Activated CD4-positive, alpha-beta memory T cell treated with anti-CD3 and anti-CD28 coated beads for 36 hours (primary cell): ENCODE measurements around the gene RSPO1. TPM values are rescaled to one million over a fixed set of nuclear protein-coding genes. Genes with fewer than 3 reads are reported as not detected.

Experiments
- CTCF ChIA-PET: fragments of 350-600 bp; sonication (Branson Sonifier 250); formaldehyde crosslinking; loops from one replicate; lab custom pipeline; 2021; ENCODE audit warnings: antibody characterized with exemption, inconsistent platforms; lab: Charles Lee
- POLR2A ChIA-PET: fragments of 350-600 bp; sonication (Branson Sonifier 250); formaldehyde crosslinking; loops from one replicate; lab custom pipeline; 2021; ENCODE audit warnings: antibody characterized with exemption; lab: Charles Lee
- DNase-seq: peaks from one replicate; pipeline ENCODE4 v3.0.0-alpha.2; 2020
- H3K27ac Mint-ChIP-seq: one replicate; pipeline ENCODE4 v1.8.0; 2021; ENCODE audit warnings: mixed read lengths
- H3K27me3 Mint-ChIP-seq: one replicate; pipeline ENCODE4 v1.8.0; 2021; ENCODE audit warnings: mixed read lengths
- H3K36me3 Mint-ChIP-seq: one replicate; pipeline ENCODE4 v1.8.0; 2021; ENCODE audit warnings: mixed read lengths
- H3K4me1 Mint-ChIP-seq: one replicate; pipeline ENCODE4 v1.8.0; 2021; ENCODE audit warnings: low read depth, mixed read lengths
- H3K4me3 Mint-ChIP-seq: one replicate; pipeline ENCODE4 v1.8.0; 2021; ENCODE audit warnings: mild to moderate bottlenecking, mixed read lengths
- H3K9me3 Mint-ChIP-seq: one replicate; pipeline ENCODE4 v1.8.0; 2021; ENCODE audit warnings: mixed read lengths
- intact Hi-C: fragments of 100-400 bp; cut with micrococcal nuclease; formaldehyde crosslinking; loops from one replicate; pipeline ENCODE4 v1.15.1; 2023
- total RNA-seq, 2 experiments: library from RNA; stranded (reverse); gene quantifications; one replicate each; pipeline ENCODE4 v1.2.3, GENCODE V29; 2021

The RSPO1 gene
- total RNA-seq, 2 experiments from 2014 or later, result not detected

DNA sequence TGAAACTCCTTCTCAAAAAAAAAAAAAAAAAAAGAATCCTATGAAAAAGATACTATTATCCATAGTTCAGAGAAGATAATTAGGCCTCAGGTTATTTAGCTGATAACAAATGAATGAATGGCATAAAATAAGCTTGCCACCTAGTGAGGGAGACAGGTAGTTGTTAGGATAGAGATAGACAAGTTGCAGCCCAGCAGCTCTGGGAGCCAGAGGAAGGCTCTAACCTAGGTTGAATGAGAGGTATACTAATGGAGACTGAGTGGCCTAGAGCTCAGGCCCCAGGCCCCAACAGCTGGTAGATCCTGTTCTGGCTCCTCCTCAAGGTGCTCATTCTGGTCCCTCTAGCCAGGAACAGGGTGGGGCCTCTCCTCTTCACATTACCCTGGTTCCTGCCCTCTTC is 20.6 kb upstream of the RSPO1 start:
- no peak overlapping the region for H3K4me3 Mint-ChIP-seq
- no peaks in the 10 kb centered on the region for H3K9me3 Mint-ChIP-seq
- H3K27ac Mint-ChIP-seq, result no peak overlapping the region
- ChIA-PET CTCF (interaction anchor here (1.4 kb wide), 1 partner anchor 27 kb away, joined by 4 read pairs; no protein-coding TSS in a partner anchor), POLR2A (interaction anchor here (0.7 kb wide), 1 partner anchor 9 kb away, joined by 3 read pairs; no protein-coding TSS in a partner anchor)
- no peaks in the 10 kb centered on the region for H3K4me1 Mint-ChIP-seq
- H3K36me3 Mint-ChIP-seq, result no peaks in the 10 kb centered on the region
- intact Hi-C loops, result no loop called here
- no peak for DNase-seq
- H3K27me3 Mint-ChIP-seq, result peaks cover 10% of the 10 kb centered on the region

DNA sequence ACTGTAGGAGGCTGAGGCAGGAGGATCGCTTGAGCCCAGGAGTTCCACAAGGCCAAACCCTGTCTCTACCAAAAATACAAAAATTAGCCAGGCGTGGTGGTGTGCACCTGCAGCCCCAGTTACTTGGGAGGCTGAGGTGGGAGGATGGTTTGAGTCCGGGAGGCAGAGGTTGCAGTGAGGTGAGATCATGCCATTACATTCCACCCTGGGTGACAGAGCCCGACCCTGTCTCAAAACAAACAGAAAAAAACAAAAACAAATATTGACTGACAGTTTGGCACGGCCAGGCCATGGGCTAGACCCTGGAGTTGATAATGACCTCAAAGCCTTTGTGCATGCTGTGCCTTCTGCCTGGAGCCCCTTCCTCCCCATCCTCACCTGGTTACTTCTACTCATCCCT is 19.2 kb upstream of the RSPO1 start:
- CTCF ChIA-PET, result no interaction called here

DNA sequence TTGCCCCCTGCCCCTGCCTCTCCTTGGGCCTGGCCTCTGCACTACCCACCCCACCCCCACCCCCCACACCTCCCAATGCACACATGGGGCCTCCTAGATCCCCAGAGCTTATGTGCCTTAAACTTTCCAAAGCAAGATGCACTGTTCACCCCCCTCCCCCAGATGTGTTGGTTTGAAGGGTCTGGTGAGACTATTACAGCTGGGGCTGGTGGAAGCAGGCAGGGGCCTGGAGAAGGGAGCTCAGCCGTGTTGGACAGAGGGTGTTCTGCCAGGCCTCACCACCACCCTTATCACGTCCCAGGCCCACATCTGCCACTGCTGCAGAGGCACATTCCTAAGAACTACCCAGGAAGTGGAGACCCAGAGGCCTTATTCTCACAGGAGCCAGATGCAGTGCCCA is 18.3 kb upstream of the RSPO1 start:
- Mint-ChIP-seq H3K27ac (no peak overlapping the region), H3K4me1 (no peaks in the 10 kb centered on the region), H3K9me3 (no peaks in the 10 kb centered on the region), H3K4me3 (no peak overlapping the region), H3K36me3 (no peaks in the 10 kb centered on the region), H3K27me3 (peaks cover 8% of the 10 kb centered on the region)
- DNase-seq, result no peak
- intact Hi-C loops, result no loop called here
- CTCF ChIA-PET, result no interaction called here
- POLR2A ChIA-PET, result no interaction called here

More for the DNA sequence above, 19.2 kb upstream of the RSPO1 start:
- no peak for DNase-seq
- Mint-ChIP-seq H3K4me1 (no peaks in the 10 kb centered on the region), H3K27me3 (peaks cover 10% of the 10 kb centered on the region), H3K9me3 (no peaks in the 10 kb centered on the region), H3K4me3 (no peak overlapping the region), H3K27ac (no peak overlapping the region), H3K36me3 (no peaks in the 10 kb centered on the region)
- intact Hi-C loops, result no loop called here
- POLR2A ChIA-PET, result no interaction called here

GRCh38 chr1:37651803-37652202 is 17.1 kb upstream of the RSPO1 start:
- DNase-seq, result no peak
- Mint-ChIP-seq H3K9me3 (no peaks in the 10 kb centered on the region), H3K4me3 (no peak overlapping the region), H3K36me3 (no peaks in the 10 kb centered on the region), H3K27ac (no peak overlapping the region), H3K4me1 (no peaks in the 10 kb centered on the region), H3K27me3 (peaks cover 8% of the 10 kb centered on the region)
- CTCF ChIA-PET, result interaction anchor here (1.6 kb wide), 1 partner anchor 49 kb away, joined by 4 read pairs; no protein-coding TSS in a partner anchor
- intact Hi-C loops, result no loop called here
- POLR2A ChIA-PET, result no interaction called here

DNA sequence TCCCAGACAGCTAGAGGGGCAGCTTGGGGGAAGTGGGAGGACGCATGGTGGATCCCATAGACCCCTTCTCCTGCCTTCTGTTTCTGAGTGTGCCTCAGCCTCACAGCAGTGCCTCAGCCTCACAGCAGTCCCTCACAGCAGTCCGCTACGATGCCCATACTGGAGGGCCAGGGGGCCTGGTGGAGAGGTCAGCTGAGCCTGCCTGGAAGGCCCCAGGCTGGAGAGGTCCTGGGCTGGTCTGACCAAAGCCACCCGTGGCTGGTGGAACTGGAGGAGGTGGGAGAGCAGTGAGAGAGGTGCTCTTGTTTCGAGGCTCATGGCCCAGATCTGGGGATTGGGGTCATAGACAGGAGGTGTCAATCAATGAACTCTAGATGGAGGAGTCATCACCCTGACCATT is 16.0 kb upstream of the RSPO1 start:
- Mint-ChIP-seq H3K27me3 (peaks cover 6% of the 10 kb centered on the region), H3K4me1 (no peaks in the 10 kb centered on the region), H3K9me3 (no peaks in the 10 kb centered on the region), H3K4me3 (no peak overlapping the region), H3K36me3 (no peaks in the 10 kb centered on the region), H3K27ac (no peak overlapping the region)
- ChIA-PET CTCF (interaction anchor here (1.6 kb wide), 1 partner anchor 48 kb away, joined by 4 read pairs; no protein-coding TSS in a partner anchor), POLR2A (no interaction called here)
- no peak for DNase-seq
- intact Hi-C loops, result no loop called here

- Mint-ChIP-seq H3K36me3 (no peaks in the 10 kb centered on the region), H3K27ac (no peak overlapping the region), H3K27me3 (peaks cover 6% of the 10 kb centered on the region), H3K4me3 (no peak overlapping the region), H3K4me1 (no peaks in the 10 kb centered on the region), H3K9me3 (no peaks in the 10 kb centered on the region)
- POLR2A ChIA-PET, result no interaction called here
- CTCF ChIA-PET, result no interaction called here
- intact Hi-C loops, result no loop called here
- no peak for DNase-seq
Measured at GRCh38 chr1:37650173-37650572, 15.5 kb upstream of the RSPO1 start.

DNA sequence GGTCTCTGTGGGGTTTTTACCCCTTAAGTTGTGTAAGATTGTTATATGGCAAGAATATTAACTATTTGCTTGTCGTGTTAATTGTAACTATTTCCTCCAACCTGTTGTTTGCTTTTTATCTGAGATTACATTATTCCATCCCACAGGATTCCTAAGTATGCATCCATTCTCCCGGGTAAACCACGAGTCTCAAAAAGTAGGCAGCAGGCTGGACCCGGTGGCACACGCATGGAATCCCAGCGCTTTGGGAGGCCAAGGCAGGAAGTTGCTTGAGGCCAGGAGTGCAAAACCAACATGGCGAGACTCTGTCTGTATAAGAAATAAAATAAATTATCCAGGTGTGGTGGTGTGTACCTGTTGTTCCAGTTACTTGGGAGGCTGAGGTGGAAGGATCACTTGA is 12.6 kb upstream of the RSPO1 start:
- Mint-ChIP-seq H3K9me3 (no peaks in the 10 kb centered on the region), H3K4me1 (no peaks in the 10 kb centered on the region), H3K36me3 (no peaks in the 10 kb centered on the region), H3K4me3 (no peak overlapping the region), H3K27me3 (peaks cover 13% of the 10 kb centered on the region), H3K27ac (no peak overlapping the region)
- intact Hi-C loops, result no loop called here
- no peak for DNase-seq
- ChIA-PET POLR2A (no interaction called here), CTCF (no interaction called here)

DNA sequence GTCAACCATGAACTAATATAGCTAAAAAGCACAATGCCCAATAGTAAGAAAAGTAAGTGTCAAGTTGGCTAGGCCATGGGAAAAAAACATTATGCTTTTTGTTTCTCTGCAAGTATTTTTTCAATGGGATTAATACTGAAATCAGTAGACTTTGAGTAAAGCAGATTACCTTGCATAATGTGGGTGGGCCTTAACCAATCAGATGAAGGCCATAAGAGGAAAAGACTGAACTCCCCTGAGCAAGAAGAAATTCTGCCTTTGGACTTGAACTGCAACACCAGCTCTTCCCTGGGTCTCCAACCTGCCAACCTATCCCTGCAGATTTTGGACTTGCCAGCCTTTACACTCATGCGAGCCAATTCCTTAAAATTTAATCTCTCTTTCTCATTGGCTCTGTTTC is 6.4 kb upstream of the RSPO1 start:
- peaks cover 22% of the 10 kb centered on the region for H3K27me3 Mint-ChIP-seq
- no peaks in the 10 kb centered on the region for H3K4me1 Mint-ChIP-seq
- H3K4me3 Mint-ChIP-seq, result no peak overlapping the region
- CTCF ChIA-PET, result no interaction called here
- no peak for DNase-seq
- H3K9me3 Mint-ChIP-seq, result no peaks in the 10 kb centered on the region
- no peak overlapping the region for H3K27ac Mint-ChIP-seq
- intact Hi-C loops, result no loop called here
- POLR2A ChIA-PET, result no interaction called here
- no peaks in the 10 kb centered on the region for H3K36me3 Mint-ChIP-seq

DNA sequence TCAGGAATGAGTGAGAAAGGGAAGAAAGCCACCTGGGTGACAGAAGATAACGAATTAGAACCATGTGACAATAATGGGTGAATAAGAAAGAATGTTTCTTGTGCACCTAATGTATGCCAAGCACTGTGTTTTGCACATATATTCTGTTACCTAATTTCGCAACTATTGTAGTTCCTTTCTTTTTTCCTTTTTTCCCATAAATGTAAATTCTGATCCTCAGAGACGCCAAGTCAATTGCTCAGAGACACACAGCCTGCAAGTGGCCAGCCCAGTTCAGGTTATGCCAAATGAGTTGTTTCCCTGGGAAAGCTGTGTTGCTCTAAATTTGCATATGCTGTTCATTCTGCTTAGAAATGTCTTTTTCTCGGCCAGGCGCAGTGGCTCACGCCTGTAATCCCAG is 1.7 kb upstream of the RSPO1 start:
- no peaks in the 10 kb centered on the region for H3K9me3 Mint-ChIP-seq
- POLR2A ChIA-PET, result no interaction called here
- CTCF ChIA-PET, result no interaction called here
- no peak for DNase-seq
- no peak overlapping the region for H3K4me3 Mint-ChIP-seq
- peaks cover 13% of the 10 kb centered on the region for H3K4me1 Mint-ChIP-seq
- no peaks in the 10 kb centered on the region for H3K36me3 Mint-ChIP-seq
- intact Hi-C loops, result no loop called here
- no peak overlapping the region for H3K27ac Mint-ChIP-seq
- peaks cover 53% of the 10 kb centered on the region for H3K27me3 Mint-ChIP-seq

GRCh38 chr1:37634992-37635902 is 555 bp upstream of the RSPO1 start:
- Mint-ChIP-seq H3K9me3 (no peaks in the 10 kb centered on the region), H3K36me3 (no peaks in the 10 kb centered on the region), H3K27me3 (peaks cover 61% of the 10 kb centered on the region), H3K27ac (no peak overlapping the region), H3K4me1 (peaks cover 13% of the 10 kb centered on the region), H3K4me3 (no peak overlapping the region)
- ChIA-PET POLR2A (no interaction called here), CTCF (interaction anchor here (0.8 kb wide), 1 partner anchor 1002 kb away, joined by 3 read pairs; no protein-coding TSS in a partner anchor)
- intact Hi-C loops, result no loop called here
- no peak for DNase-seq

DNA sequence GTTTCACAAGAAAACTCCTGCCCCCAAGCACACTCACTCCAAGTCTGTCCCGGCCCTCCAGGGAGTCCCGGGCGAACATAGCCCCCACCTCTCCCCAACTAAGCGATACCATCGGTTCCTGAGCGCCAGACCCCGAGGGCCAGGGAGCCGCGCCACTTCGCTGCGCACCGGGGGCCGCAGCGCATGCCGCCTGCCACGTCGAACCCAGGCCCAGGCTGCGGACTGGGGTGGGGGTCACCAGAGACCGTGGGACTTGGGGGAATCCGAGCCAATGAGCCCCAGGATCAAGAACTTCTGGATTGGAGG is 801 bp downstream of the RSPO1 start:
- no peak overlapping the region for H3K4me3 Mint-ChIP-seq
- no peaks in the 10 kb centered on the region for H3K9me3 Mint-ChIP-seq
- no peaks in the 10 kb centered on the region for H3K36me3 Mint-ChIP-seq
- H3K4me1 Mint-ChIP-seq, result peaks cover 13% of the 10 kb centered on the region
- no peak overlapping the region for H3K27ac Mint-ChIP-seq
- intact Hi-C loops, result no loop called here
- CTCF ChIA-PET, result no interaction called here
- POLR2A ChIA-PET, result no interaction called here
- H3K27me3 Mint-ChIP-seq, result peaks cover 70% of the 10 kb centered on the region
- DNase-seq, result no peak

- Mint-ChIP-seq H3K27me3 (peaks cover 74% of the 10 kb centered on the region), H3K4me3 (no peak overlapping the region), H3K36me3 (no peaks in the 10 kb centered on the region), H3K4me1 (peaks cover 13% of the 10 kb centered on the region), H3K27ac (no peak overlapping the region), H3K9me3 (no peaks in the 10 kb centered on the region)
- intact Hi-C loops, result no loop called here
- POLR2A ChIA-PET, result no interaction called here
- CTCF ChIA-PET, result no interaction called here
- DNase-seq, result no peak
Measured at GRCh38 chr1:37633040-37633937, 1.4 kb downstream of the RSPO1 start.
